ENCODE results near the gene ANK3.
"Not testable (repeated sequence)": the region's sequence is repeated elsewhere in the genome, so short reads cannot be mapped to it uniquely, and the experiment has no call there.

ANK3 gene

DNA sequence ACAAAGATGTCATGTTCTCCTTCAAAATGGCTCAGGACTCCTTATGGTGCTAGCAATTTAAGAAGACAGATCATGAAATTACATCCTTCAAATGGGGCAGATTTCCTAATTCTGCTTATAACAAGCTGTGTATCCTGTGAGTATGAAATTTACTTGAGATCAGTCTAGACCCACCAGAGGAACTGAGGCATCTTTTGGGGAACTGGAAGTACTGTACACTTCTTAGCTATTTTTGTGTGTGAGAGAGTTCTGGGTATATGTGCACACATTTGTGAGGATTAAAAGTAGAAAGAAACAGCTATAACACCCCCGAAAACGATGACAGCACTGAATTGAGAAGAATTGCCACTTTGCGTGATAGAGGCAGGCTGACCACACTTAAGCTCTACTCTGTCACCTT lies 296.4 kb downstream of the ANK3 start:
- DNase-seq (ENCODE audit: low read depth), result no peak

DNA sequence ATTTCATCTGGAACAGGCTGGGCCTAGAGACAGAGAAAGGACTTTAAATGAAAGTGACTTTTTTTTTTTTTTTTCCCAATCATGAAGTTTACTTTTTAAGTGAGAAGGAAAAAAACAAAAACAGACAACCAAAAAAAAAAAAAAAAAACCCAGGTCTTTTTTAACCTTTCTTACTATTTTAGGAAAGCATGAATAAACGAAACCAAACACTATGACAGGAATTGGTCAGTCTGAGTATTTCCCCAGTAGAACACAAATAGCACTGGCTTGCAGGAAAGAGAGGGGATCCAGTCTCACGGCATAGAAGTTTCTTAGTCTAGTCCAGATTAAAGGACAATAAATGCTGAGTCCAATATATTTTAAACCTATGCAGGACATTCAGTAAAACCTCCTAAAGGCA lies 302.8 kb downstream of the ANK3 start:
- DNase-seq (ENCODE audit: low read depth), result no peak

DNA sequence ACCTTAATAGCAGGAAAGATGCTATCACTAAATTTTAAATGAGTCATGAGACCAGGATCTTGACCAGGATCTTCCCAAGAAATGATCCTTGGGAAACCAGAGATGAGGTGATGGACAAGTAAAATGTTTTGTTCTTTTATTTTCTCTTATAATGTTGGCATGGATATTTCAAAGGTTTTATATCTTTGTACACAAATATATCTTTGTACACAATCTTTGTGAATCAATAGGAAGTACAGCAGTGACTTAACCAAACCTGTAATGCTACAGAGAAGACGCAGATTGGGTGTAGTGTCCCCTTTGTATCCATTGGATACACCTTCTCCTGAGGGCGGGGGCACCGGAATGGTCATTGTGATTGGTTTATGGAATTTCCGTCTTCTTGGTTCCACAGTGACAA lies 303.3 kb downstream of the ANK3 start:
- no peak for DNase-seq (ENCODE audit: low read depth)

DNA sequence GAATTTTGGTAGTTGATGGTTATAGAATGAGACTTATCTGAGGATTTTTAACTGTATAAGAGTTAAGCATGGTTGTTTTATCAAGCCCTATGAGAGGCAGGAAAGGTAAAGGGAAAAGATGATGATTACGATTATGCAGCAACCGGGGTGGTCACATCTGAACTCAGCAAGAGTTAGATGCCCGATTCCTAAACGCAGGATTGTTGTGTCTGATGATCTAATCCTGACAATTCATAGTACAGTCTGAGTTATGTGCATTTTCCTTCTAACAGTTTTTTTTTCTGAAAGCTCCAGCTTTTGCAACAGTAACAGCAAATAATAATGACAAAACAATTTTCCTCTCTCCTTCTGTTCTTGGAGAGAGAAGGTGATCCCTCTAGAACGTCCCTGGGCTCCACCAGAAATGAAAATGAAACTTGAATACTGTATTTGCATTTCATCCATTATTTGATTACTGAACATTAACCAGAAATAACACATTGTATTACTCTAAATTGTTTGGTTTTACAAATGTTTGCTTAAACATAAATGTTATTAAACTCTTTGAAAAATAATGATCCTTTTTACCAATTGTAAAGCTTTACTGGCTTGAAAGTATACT lies 306.8 kb downstream of the ANK3 start:
- no peak for DNase-seq (ENCODE audit: low read depth)

- DNase-seq (ENCODE audit: low read depth), result no peak
These were observed 307.3 kb downstream of the ANK3 start for GRCh38 chr10:60082341-60082740.

- no peak for DNase-seq (ENCODE audit: low read depth)
These were observed 315.7 kb downstream of the ANK3 start for GRCh38 chr10:60073781-60074656.

GRCh38 chr10:60073397-60073780 lies 316.3 kb downstream of the ANK3 start:
- no peak for DNase-seq (ENCODE audit: low read depth)

DNA sequence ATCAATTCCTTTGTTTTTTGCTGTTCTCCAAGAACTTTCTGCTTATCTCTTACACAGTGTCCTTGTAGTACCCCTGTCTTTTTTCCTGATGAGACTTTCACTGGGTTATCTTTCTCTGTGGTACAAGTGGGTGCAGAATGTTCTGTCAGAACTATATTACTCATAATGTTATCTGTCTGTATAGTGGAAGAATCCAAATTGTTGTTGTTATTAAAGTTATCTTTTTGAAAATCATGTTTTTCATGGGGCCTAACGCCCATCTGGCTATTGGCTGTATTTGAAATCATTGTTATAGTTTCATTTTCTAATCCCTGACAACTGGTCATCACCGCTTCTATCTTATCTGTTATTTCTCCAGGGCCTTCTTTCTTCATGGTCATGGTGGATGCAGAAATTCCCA lies 320.4 kb downstream of the ANK3 start:
- no peak for DNase-seq (ENCODE audit: low read depth)

DNA sequence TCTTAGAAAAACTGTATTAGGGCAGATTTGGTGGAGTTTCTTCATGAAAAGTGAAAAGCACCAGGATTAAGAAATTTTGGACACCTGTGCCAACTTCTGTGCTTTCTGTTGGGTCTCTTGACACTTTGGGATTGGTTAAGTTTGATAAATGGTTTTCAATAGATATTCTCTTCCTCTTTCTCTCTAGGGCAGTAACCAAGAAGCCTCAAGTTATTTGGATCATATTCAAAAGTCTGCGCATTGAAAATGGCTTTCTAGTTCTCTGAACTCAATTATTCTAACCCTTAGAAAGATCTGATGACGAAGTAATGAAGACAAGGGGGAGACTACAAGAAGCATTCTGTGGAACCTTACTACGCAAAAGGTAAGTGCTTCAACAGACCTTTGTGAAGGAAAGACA lies 339.3 kb downstream of the ANK3 start:
- no peak for DNase-seq (ENCODE audit: low read depth)

GRCh38 chr10:60048091-60048501 lies 341.6 kb downstream of the ANK3 start:
- DNase-seq (ENCODE audit: low read depth), result no peak

DNA sequence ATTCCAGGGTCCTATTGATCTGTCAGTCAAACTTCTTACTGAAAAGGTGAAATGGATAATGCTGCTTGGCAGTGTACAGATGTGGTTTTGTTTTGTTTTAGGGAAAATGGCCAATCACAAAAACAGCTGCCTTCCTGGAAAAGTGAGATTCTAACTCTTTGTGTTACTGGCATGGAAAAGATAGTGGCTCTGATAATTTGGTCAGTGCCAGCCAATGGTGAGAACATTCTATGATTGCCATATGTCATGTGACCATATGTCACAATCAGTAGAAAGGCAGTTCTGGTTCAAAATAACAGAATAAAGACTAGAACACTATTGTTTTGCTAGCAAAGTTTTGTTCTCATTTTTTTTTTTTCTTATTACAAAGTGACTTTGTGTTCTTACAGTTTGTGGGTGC lies 344.1 kb downstream of the ANK3 start:
- DNase-seq (ENCODE audit: low read depth), result no peak

DNA sequence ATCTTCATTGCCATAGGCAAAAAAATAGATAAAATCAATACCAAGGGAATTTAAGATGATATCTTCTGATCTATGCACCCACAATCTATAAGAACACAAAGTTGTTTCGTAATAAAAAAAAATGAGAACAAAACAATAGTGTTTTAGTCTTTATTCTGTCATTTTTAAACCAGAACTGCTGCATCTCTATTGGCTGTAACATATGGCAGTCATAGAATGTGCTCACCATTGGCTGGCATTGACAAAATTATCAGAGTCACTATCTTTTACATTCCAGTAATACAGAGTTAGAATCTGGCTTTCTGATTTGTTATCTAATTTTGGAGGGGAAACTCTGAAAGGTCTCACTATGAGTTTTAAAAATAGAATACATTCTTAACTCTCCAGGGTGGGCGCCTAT lies 344.7 kb downstream of the ANK3 start:
- DNase-seq (ENCODE audit: low read depth), result no peak

DNA sequence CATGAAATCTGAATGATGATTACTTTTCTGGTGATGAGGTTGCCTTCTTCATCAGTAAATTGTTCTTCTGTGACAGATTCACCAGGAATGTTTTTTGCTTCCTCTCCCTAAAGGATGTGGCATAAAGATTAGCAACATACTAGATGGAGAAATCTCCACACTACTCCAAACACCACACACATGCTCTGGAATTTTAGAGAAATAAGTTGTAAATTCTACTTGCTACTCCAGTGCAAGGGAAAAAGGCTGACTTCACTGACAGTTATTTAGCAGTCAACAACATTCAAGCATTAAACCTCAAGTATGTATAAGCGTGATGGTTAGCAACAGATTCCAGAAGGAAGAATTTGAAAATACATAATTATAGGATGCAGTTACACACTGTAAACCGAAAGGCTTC lies 345.4 kb downstream of the ANK3 start:
- no peak for DNase-seq (ENCODE audit: low read depth)

- DNase-seq (ENCODE audit: low read depth), result no peak
These were observed 346.0 kb downstream of the ANK3 start for GRCh38 chr10:60043561-60044241.

DNA sequence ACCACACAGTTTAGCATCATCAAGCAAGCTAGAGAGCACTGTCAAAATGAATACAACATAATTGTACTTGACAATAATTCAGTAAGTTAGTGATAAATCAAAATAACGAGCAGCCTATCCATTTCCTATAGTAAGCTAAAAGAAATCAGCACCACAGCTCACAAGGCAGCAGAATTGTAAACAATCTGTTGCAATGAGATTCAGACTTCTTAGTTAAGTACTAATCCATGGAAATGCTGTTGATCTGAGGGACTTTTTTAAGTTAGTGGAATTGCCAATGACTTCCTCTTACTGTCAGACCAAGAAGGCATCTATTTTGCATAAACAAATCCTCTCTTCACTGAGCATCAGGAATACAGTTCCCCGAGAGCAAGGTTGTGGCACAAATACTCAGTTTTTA lies 346.8 kb downstream of the ANK3 start:
- DNase-seq (ENCODE audit: low read depth), result no peak

- DNase-seq (ENCODE audit: low read depth), result no peak
These were observed 347.4 kb downstream of the ANK3 start for GRCh38 chr10:60042262-60042661.

GRCh38 chr10:60041489-60042133 lies 348.1 kb downstream of the ANK3 start:
- no peak for DNase-seq (ENCODE audit: low read depth)

DNA sequence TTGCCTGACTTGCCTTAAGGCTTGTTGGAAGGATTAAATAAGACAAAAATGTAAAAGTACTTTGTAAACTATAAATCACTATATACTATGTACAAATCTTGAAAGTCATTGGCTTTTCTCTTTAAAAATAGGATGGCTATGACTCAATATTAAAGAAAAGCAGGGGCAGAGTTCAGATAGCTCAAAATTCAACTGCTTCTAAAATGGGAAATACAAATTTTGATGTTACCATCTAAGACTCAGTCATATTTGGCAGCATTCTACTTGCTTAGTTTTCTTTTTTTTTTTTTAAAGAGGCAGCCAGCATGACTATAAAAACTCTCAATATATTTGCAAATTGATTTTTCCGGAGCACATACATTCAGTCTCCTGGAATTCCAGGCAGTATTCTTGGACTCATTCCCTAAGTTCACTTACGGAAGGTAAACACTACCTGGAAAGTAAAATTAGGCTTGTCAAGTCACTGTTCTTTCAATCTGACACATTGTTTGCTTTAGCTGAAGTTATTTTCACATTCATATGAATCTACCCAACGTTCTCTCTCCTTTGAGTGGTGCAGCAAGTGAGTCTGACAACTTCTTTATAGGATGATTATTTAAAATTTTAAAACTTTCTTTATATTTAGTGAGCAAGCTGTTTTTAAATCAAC lies 349.5 kb downstream of the ANK3 start:
- no peak for DNase-seq (ENCODE audit: low read depth)

DNA sequence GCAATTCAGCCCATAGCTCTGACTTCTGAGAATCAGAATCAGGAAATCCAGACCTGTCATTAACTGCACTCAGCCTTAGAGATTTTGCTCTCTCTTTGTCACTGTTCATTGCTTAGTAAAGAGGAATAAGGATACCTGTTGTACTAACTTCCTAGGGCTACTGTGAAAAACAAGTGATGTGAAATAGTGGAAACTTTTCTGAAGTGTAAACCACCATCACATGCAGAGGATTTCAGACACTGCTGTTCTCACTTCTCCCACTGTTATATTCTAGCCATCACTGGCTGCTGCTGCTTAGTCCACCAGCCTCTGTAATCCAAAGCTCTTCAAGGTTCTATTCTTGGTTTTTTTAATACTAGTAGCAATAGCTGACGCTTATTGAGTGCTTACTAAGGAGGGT lies 353.7 kb downstream of the ANK3 start:
- no peak for DNase-seq (ENCODE audit: low read depth)

DNA sequence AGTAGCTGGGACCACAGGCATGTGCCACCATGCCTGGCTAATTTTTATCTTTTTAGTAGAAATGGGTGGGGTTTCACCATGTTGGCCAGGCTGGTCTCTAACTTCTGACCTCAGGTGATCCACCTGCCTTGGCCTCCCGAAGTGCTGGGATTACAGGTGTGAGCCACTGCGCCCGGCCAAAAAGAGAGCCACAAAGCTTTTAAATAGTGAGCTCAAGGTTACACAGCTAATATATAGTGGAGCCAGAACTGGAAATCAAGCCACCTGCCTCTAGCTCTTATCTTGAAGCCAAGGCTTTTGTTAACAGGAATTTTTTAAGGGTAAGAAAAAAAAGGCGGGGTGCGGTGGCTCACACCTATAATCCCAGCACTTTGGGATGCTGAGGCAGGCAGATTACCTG lies 354.3 kb downstream of the ANK3 start:
- not testable (repeated sequence) for DNase-seq (ENCODE audit: low read depth)

DNA sequence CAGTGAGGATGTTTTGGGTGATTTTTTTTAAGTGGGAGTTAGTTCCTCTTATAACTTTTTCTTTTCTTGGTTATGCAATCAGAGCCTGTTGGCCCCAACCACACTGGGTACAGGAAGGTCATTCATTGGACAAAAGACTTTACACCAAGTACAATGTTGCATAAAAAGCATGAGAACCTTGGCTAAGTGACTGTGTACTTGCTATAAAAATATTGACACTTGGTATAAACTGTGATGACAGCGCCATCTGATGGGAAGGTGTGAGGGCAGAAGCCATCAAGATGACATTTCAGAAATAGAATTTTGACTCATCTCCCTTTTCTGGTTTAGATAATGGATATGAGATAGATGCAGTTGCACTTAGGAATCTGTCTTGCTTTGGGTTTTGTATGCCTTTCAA lies 357.0 kb downstream of the ANK3 start:
- no peak for DNase-seq (ENCODE audit: low read depth)

GRCh38 chr10:60031664-60032063 lies 358.0 kb downstream of the ANK3 start:
- no peak for DNase-seq (ENCODE audit: low read depth)

All from T-helper 22 cell (primary cell).